SH-SY5Y (cell line): Measurements from ENCODE around the gene ANKRD29.

Source experiments
- GATA2 ChIP-seq: IDR thresholded peaks from 2 replicates; pipeline ENCODE4 v1.6.1; 2011; ENCODE audit warnings: mild to moderate bottlenecking, low read depth, low read length
- GATA3 ChIP-seq: IDR thresholded peaks from 2 replicates; pipeline ENCODE4 v1.6.1; 2011; ENCODE audit warnings: low read depth, mild to moderate bottlenecking, low read length, moderate library complexity

Gene ANKRD29

GRCh38 chr18:23662309-23663263 lies at the start of gene ANKRD29:
Gene ANKRD29, minus strand, starts transcription at chr18:23662911. Its CDS starts 181 bp downstream, at chr18:23662730.
- TF ChIP-seq GATA3: no peak
- TF ChIP-seq GATA2: no peak

DNA sequence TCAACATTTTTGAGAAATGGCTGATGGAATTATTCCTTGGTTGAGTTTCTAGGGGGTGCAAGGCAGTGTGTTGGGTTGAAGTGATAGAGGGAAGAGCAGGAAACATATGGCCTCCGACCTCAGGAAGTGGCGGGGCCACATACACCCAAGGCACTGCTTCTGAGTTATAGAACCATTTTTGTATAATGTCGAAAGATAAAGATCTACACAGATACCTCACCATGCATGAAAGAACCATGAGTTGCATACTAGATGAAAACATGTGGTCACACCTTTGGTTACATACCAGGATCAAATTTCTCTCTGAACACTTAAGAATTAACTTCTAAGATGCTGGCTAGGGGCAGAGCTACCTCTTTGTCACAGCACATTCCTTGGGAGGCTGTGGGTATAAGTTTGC lies 49.7 kb upstream of the ANKRD29 start:
- TF ChIP-seq GATA2 (no peak; the same call in 1 of the 2 replicates), GATA3 (no peak)

- TF ChIP-seq GATA3 (no peak), GATA2 (no peak)
Observed at GRCh38 chr18:23711426-23711825, 48.7 kb upstream of the ANKRD29 start.

DNA sequence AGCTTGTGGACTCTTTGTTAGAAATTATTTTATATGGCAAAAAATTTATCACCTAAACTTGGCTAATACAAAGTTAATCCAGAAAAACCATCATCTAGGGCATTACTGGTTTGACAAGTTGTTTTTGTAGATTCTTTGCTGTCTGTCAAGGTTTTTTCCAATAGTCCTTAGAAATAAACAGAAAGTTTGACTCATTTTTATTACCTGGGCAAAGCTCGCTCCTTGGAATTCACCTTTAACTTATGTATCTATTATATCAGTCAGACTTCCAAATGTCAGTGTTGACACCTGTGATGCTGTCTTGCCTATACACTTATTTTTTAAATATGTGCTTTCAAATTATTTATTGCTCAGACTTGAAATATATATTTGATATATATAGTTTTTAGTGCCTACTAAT lies 48.2 kb upstream of the ANKRD29 start:
- TF ChIP-seq GATA3: no peak
- TF ChIP-seq GATA2: no peak

DNA sequence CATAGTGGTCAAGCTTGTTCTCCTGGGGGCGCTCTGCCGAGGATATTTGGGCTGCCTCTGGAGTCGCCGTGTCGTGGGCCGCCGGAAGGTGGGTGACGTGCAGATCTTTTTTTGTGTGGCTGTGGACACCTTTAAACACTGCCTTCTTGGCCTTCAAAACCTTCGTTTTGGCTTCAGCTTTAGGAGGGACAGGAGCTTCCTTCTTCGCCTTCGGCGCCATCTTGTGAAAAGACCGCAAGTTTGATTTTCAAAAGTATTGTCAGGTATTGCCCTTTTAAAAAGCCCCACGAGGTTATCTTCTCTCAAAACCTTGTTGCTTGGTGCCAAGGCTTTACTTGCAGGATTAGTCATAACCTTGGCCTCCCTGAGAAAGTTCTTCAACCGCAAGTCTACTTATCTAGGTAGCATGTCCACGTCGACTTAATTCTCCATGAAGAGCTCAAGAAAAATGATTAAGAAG lies 47.4 kb upstream of the ANKRD29 start:
- no peak for TF ChIP-seq GATA2

- TF ChIP-seq GATA3: no peak
- TF ChIP-seq GATA2: no peak
Observed at GRCh38 chr18:23706971-23707640, 44.4 kb upstream of the ANKRD29 start.

GRCh38 chr18:23704806-23705205 lies 42.1 kb upstream of the ANKRD29 start:
- TF ChIP-seq GATA3: no peak

GRCh38 chr18:23703987-23704384 lies 41.3 kb upstream of the ANKRD29 start:
- TF ChIP-seq GATA2 (no peak), GATA3 (no peak)

DNA sequence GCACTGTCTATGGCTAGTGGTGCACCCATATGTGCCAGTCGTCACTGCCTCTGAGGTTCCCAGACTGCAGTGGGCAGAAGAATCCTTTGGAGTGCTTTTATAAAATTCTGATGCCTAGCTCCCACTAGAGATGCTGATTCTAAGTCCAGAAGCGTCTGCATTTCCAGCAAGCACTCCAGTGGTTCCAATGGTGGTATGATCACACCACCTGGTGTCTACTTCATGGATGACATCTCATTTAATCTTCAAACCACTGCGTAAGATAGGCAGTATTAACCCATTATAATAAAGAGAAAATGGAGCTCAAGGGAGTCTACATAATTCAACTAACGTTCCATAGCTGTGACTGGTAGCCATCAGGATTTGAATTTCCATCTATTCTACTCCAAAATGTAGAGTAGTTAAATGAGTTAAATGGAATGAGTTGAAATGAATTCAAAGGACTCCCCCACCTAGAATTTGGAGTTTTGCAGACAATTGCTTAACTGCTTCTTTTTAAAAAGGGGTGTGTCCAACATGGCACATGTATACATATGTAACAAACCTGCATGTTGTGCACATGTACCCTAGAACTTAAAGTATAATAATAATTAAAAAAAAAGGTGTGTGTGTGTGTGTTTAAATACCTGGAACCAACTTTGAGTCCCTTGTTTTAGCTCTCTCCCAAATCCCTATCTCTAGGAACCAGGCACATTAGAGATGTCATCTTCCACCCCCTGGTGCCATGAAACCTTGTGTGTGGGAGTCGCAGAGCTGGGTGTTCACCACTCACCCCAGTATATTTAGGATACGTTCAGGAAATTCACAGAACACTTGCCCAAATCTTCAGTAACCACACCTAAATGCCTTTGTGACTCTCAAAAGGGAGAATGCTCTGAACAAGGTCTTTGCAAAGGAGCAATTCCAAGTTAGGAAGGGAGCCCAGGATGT lies 40.6 kb upstream of the ANKRD29 start:
- no peak for TF ChIP-seq GATA2
- TF ChIP-seq GATA3: no peak

- no peak for TF ChIP-seq GATA3
Observed at GRCh38 chr18:23702606-23703005, 39.9 kb upstream of the ANKRD29 start.

DNA sequence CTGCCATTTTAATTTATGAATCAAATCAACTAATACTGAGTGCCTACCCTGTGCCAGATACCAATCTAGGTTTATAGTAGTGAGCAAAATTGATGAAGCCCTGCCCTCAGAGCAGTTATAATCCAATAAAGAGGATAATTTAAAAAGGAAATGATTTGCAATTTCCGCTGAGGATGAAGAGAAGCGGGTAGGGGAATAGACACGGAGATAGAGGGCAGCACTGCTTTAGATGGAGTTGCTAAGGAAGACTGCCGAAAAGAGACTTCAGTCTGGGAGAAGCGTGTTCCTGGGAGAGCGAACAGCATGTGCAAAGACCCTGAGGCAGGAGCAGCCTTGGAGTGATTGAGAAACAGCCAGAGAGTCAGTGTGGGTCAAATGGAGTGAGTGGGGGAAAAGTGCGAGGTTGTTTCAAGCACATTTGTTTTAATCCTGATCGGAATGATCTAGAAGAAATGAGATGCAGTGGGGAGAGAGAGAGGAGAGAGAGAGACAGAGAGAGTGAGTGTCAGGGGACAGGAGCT lies 38.9 kb upstream of the ANKRD29 start:
- TF ChIP-seq GATA2 (no peak), GATA3 (no peak)

DNA sequence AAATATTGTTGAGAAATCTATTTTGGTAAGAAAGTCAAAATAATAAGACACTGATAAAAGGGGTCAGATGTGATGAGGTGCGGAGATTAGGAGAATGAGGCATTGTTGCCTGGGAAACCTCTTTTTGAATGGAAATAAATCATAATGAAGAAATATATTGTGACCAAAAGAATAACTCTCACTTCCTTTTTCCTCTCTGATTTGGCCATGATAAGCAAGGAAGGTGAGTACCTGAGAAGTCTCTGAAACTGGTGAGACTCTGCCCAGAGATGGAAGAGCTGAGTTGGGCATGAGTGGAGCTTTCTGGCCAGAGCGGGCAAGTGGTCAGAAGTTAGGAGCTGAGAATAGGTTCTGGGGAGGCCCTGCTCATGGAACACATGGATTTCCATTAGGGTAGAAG lies 38.3 kb upstream of the ANKRD29 start:
- no peak for TF ChIP-seq GATA2
- no peak for TF ChIP-seq GATA3

DNA sequence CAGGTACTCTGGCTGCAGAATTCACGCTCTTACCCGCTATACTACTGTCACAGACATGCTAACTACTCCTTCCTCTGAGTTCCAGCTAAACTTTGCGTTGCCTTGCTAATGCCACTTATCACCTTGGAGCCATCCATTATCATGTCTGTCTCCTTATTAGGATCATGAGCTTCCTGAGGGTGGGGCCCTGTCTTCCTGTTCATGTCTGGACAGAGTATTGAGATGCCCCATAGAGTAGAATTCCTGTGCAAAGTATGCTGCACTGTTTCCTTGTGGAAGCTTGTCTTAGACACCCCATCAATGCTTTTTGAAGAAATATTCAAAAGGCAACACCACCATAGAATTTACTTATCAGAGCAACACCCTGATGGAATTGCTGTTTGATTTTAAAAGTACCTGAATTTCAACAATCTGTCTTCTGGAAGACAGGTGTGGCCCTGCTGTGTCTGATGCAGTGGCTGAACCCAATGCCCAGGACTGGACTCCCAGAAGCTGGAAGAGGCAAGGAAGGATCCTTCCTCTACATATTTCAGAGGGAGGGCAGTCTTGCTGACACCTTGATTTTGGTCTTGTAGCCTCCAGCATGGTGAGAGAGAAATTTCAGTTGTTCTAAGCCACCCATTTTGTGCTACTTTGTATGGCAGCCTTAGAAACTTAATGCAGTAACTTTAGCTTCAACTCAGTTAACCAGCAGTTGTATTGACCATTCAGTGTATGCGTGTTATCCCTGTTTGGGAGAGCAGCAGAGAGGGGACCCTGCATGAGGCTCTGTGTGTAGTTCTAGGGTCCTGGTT lies 32.1 kb upstream of the ANKRD29 start:
- TF ChIP-seq GATA3: no peak
- TF ChIP-seq GATA2: no peak

DNA sequence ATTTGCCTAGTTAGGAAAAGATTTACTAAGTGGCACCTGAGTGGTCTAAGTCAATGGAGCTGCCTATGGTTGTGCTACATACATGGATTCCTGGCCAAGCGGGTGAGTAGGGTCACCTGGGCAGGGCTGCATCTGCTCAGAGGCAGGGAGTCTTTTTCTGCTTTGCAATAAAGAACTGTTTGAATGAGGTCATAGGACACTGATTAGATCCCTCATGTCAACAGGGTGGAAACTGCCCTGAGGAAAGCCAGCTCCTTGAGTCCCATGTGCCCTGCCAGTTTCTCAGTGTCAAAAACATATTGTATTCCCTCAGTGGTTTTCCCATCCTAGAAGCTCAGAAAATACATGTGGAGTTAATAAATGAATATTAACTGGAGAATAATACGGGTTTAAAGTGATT lies 31.1 kb upstream of the ANKRD29 start:
- TF ChIP-seq GATA2: no peak
- TF ChIP-seq GATA3: no peak
